SK-N-SH (cell line): ENCODE results near the gene LMF1. TPM values are rescaled to one million over a fixed set of nuclear protein-coding genes. Genes with fewer than 3 reads are reported as not detected.

Experiments used
- CTCF ChIA-PET: fragments of 300-600, 350-600 bp; formaldehyde crosslinking; extraction: SDS; loops from one replicate; lab custom pipeline; 2021; lab: Yijun Ruan, JAX
- POLR2A ChIA-PET: fragments of 350-600 bp; sonication (Branson Sonifier 250); formaldehyde crosslinking; extraction: SDS; loops from one replicate; lab custom pipeline; 2020; ENCODE audit warnings: antibody characterized with exemption, inconsistent platforms; lab: Yijun Ruan, JAX
- DNase-seq: peaks from one replicate; pipeline ENCODE4 v3.0.0; 2012
- H2AFZ ChIP-seq: fragments of 200-600 bp; sonication (generic); 2 replicates; pipeline ENCODE4 v1.8.1; 2016; ENCODE audit warnings: antibody characterized with exemption, mild to moderate bottlenecking, low read depth
- H3F3A ChIP-seq: fragments of 200-600 bp; sonication (generic); replicated peaks from 2 replicates; pipeline ENCODE3; 2016; ENCODE audit warnings: antibody characterized with exemption, mild to moderate bottlenecking; ENCODE audit not compliant: insufficient read depth
- H3K27ac ChIP-seq, 2 experiments: fragments of 200-500 bp in 1 of 2; fragments of 200-600 bp in 1 of 2; sonication (Bioruptor generic) in 1 of 2; sonication (generic), shearing (Covaris generic) in 1 of 2; 2 replicates each; pipeline versions ENCODE4 v1.5.1 to v1.6.1; 2014 to 2016; ENCODE audit warnings: low read depth in 2 of 2, inconsistent platforms in 1 of 2, low read length in 1 of 2, mild to moderate bottlenecking in 1 of 2, mixed read lengths in 1 of 2
- H3K27me3 ChIP-seq: fragments of 200-600 bp; sonication (generic), shearing (Covaris generic); 2 replicates; pipeline ENCODE4 v1.6.1; 2016; ENCODE audit warnings: mixed run types; ENCODE audit not compliant: insufficient read depth
- H3K36me3 ChIP-seq, 2 experiments: fragments of 200-500 bp in 1 of 2; fragments of 200-600 bp in 1 of 2; sonication (Bioruptor generic) in 1 of 2; sonication (generic) in 1 of 2; replicated peaks in 1 of 2; 2 replicates each; pipeline versions ENCODE3 to v1.5.1; 2014 to 2016; ENCODE audit warnings: low read length in 1 of 2, mild to moderate bottlenecking in 1 of 2; ENCODE audit not compliant: insufficient read depth in 2 of 2, control insufficient read depth in 1 of 2
- H3K4me1 ChIP-seq, 2 experiments: fragments of 200-500 bp in 1 of 2; fragments of 200-600 bp in 1 of 2; sonication (Bioruptor generic) in 1 of 2; sonication (generic), shearing (Covaris generic) in 1 of 2; 2 replicates each; pipeline versions ENCODE4 v1.5.1 to v1.6.1; 2014 to 2016; ENCODE audit warnings: low read depth in 1 of 2, low read length in 1 of 2, mixed run types in 1 of 2; ENCODE audit not compliant: insufficient read depth in 2 of 2, control insufficient read depth in 1 of 2
- H3K4me2 ChIP-seq: fragments of 200-600 bp; sonication (generic), shearing (Covaris generic); 2 replicates; pipeline ENCODE4 v1.6.1; 2017; ENCODE audit warnings: mixed run types
- H3K4me3 ChIP-seq, 2 experiments: fragments of 200-500 bp in 1 of 2; fragments of 200-600 bp in 1 of 2; sonication (Bioruptor generic) in 1 of 2; sonication (generic), shearing (Covaris generic) in 1 of 2; 2 replicates each; pipeline versions ENCODE4 v1.5.1 to v1.8.1; 2014 to 2016; ENCODE audit warnings: low read depth in 2 of 2, inconsistent platforms in 1 of 2, low read length in 1 of 2, mild to moderate bottlenecking in 1 of 2, mixed read lengths in 1 of 2, moderate library complexity in 1 of 2
- H3K79me2 ChIP-seq: fragments of 200-600 bp; sonication (generic); 2 replicates; pipeline ENCODE4 v1.8.1; 2017; ENCODE audit warnings: mild to moderate bottlenecking; ENCODE audit not compliant: insufficient read depth
- H3K9ac ChIP-seq: fragments of 200-600 bp; sonication (generic); 2 replicates; pipeline ENCODE4 v1.6.1; 2017; ENCODE audit warnings: mixed run types
- H3K9me2 ChIP-seq: fragments of 200-600 bp; sonication (generic); 2 replicates; pipeline ENCODE4 v1.6.1; 2017; ENCODE audit warnings: mixed run types
- H3K9me3 ChIP-seq: fragments of 200-600 bp; sonication (generic); 2 replicates; pipeline ENCODE4 v1.6.1; 2017; ENCODE audit warnings: mixed run types, mild to moderate bottlenecking, moderate library complexity
- H4K20me1 ChIP-seq: fragments of 200-600 bp; sonication (generic); 2 replicates; pipeline ENCODE4 v1.6.1; 2017; ENCODE audit warnings: mild to moderate bottlenecking, mixed run types; ENCODE audit not compliant: insufficient read depth
- CHD2 ChIP-seq: fragments of 150-350 bp; IDR thresholded peaks from 2 replicates; pipeline ENCODE4 v1.6.1; 2018; ENCODE audit warnings: low read length; ENCODE audit not compliant: partially characterized antibody
- ELF1 ChIP-seq: IDR thresholded peaks from 2 replicates; pipeline ENCODE4 v1.4.0; 2012
- EZH2phosphoT487 ChIP-seq: fragments of 200-600 bp; sonication (generic); IDR thresholded peaks from 2 replicates; pipeline ENCODE4 v1.6.1; 2017; ENCODE audit warnings: low read depth, mixed run types, mild to moderate bottlenecking, antibody characterized with exemption, moderate library complexity, borderline replicate concordance
- FOXJ3 ChIP-seq: sonication (generic); formaldehyde crosslinking; IDR thresholded peaks from 2 replicates; pipeline ENCODE4 v1.5.1; 2020; ENCODE audit warnings: mild to moderate bottlenecking, missing genetic modification reagents
- GABPA ChIP-seq: IDR thresholded peaks from 2 replicates; pipeline ENCODE4 v1.4.0; 2012; ENCODE audit warnings: low read depth, mild to moderate bottlenecking
- GATA2 ChIP-seq: sonication (generic); formaldehyde crosslinking; IDR thresholded peaks from 2 replicates; pipeline ENCODE4 v1.5.0; 2020; ENCODE audit warnings: mild to moderate bottlenecking, missing genetic modification reagents
- JUND ChIP-seq: IDR thresholded peaks from 2 replicates; pipeline ENCODE4 v1.4.0; 2012
- NFIC ChIP-seq: IDR thresholded peaks from 2 replicates; pipeline ENCODE4 v1.4.0; 2012; ENCODE audit warnings: borderline replicate concordance
- RAD21 ChIP-seq: IDR thresholded peaks from 2 replicates; pipeline ENCODE4 v1.6.1; 2012; ENCODE audit warnings: mild to moderate bottlenecking, low read length
- RXRA ChIP-seq: IDR thresholded peaks from 2 replicates; pipeline ENCODE4 v1.4.0; 2012; ENCODE audit warnings: low read depth, mild to moderate bottlenecking, borderline replicate concordance
- SIN3A ChIP-seq: IDR thresholded peaks from 2 replicates; pipeline ENCODE4 v1.6.1; 2012; ENCODE audit warnings: low read depth, mild to moderate bottlenecking, low read length, moderate library complexity, borderline replicate concordance
- WGBS: methylation state at CpG from one replicate; pipeline ENCODE4 v1.1.6; 2017; ENCODE audit warnings: low lambda C conversion rate; 5-methylcytosine and 5-hydroxymethylcytosine counted together
- polyA plus RNA-seq, 3 experiments: library from polyadenylated mRNA; depleted of rRNA; stranded (reverse); fragments of >200 nt; gene quantifications; 2 replicates each; pipeline ENCODE4 v1.2.3, GENCODE V29; 2012
- TF ChIP-seq, protein P1 (sequence below): fragments of 150-350 bp; IDR thresholded peaks from 2 replicates; pipeline ENCODE4 v1.6.1; 2016; ENCODE audit warnings: mild to moderate bottlenecking, low read depth, low read length
- TF ChIP-seq, protein P2 (sequence below): IDR thresholded peaks from 2 replicates; pipeline ENCODE4 v1.4.0; 2012; ENCODE audit warnings: low read depth, borderline replicate concordance
- TF ChIP-seq, protein P3 (sequence below): fragments of 200-600 bp; sonication (generic); IDR thresholded peaks from 2 replicates; pipeline ENCODE4 v1.6.1; 2017; ENCODE audit warnings: antibody characterized with exemption, mild to moderate bottlenecking, moderate library complexity

The LMF1 gene
- polyA plus RNA-seq, 1 of the 3 experiments (the other 2 are of a cell fraction) = 5.7 TPM

DNA sequence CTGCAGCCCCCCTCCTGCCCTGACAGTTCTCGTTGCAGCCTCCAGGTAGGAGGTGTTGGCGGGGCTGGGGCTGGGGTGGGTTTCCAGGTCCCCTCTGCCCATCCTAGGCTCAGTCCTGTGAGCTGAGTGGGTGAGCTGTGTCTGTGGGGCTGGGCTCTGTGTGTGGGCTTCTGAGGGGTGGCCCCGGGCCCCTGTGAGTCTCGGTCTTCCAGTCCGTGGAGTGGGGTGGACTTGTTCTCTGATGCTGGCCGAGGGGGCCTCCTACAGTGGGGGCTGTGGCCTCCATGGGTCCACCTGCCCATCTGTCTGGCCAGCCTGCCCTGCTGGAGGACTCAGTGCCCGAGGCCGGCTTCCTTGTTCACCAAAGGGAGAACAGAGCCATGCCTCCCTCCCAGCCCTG is 43.4 kb upstream of the LMF1 start:
- DNase-seq = no peak
- Histone ChIP-seq H3K79me2 (no peaks in the 10 kb centered on the region), H3K4me3 (no peak overlapping the region), H3K9ac (no peak overlapping the region), H3K9me3 (no peaks in the 10 kb centered on the region)
- TF ChIP-seq RXRA (no peak), SIN3A (no peak), GABPA (no peak)
- TF ChIP-seq, all 33 proteins: peak for 0
- ChIA-PET POLR2A (no interaction called here), CTCF (no interaction called here)
- Histone ChIP-seq H2AFZ (no peak overlapping the region), H3K4me2 (no peak overlapping the region), H3K36me3 (no peaks in the 10 kb centered on the region), H3K27ac (no peak overlapping the region), H4K20me1 (no peaks in the 10 kb centered on the region), H3K4me1 (peaks cover 1 to 5% of the 10 kb centered on the region in 2 experiments; a peak in 3 of 4 replicates), H3K27me3 (peaks cover 59% of the 10 kb centered on the region), H3K9me2 (no peaks in the 10 kb centered on the region), H3F3A (no peaks in the 10 kb centered on the region)
- 60% methylated on average over 1 of the region's 8 CpGs for WGBS

DNA sequence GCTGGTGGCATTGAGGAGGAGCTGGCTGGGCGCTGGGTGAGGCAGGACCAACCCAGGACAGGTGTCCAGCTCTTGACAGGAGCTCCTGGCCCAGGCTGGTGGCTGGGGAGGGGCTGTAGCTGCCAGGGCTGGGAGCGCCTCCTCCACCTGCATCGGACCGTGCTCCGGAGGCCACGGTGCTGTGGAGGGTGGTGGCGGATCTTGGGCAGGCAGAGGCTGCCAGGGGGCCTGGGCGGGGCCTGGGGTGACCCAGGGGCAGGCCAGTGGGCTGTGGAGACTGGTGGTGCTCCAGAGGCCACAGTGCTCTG is 42.8 kb upstream of the LMF1 start:
- Histone ChIP-seq H3K79me2 (no peaks in the 10 kb centered on the region), H2AFZ (no peak overlapping the region), H3K27ac (no peak overlapping the region), H3K9me2 (no peaks in the 10 kb centered on the region), H3F3A (no peaks in the 10 kb centered on the region), H3K9me3 (no peaks in the 10 kb centered on the region), H4K20me1 (no peaks in the 10 kb centered on the region), H3K9ac (no peak overlapping the region), H3K36me3 (no peaks in the 10 kb centered on the region), H3K4me1 (no peaks in the 10 kb centered on the region), H3K27me3 (peaks cover 60% of the 10 kb centered on the region), H3K4me3 (no peak overlapping the region), H3K4me2 (no peak overlapping the region)
- ChIA-PET CTCF (no interaction called here), POLR2A (no interaction called here)
- WGBS = 0% methylated on average over 1 of the region's 8 CpGs
- TF ChIP-seq CHD2 (no peak), ELF1 (no peak), JUND (no peak), RAD21 (no peak), GABPA (no peak), EZH2phosphoT487 (no peak), NFIC (no peak), GATA2 (CRISPR knock-in tag) (no peak), FOXJ3 (CRISPR knock-in tag) (no peak)
- TF ChIP-seq, protein P1, sequence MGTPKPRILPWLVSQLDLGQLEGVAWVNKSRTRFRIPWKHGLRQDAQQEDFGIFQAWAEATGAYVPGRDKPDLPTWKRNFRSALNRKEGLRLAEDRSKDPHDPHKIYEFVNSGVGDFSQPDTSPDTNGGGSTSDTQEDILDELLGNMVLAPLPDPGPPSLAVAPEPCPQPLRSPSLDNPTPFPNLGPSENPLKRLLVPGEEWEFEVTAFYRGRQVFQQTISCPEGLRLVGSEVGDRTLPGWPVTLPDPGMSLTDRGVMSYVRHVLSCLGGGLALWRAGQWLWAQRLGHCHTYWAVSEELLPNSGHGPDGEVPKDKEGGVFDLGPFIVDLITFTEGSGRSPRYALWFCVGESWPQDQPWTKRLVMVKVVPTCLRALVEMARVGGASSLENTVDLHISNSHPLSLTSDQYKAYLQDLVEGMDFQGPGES = no peak
- TF ChIP-seq, protein P2, sequence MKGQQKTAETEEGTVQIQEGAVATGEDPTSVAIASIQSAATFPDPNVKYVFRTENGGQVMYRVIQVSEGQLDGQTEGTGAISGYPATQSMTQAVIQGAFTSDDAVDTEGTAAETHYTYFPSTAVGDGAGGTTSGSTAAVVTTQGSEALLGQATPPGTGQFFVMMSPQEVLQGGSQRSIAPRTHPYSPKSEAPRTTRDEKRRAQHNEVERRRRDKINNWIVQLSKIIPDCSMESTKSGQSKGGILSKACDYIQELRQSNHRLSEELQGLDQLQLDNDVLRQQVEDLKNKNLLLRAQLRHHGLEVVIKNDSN = no peak
- TF ChIP-seq, protein P3, sequence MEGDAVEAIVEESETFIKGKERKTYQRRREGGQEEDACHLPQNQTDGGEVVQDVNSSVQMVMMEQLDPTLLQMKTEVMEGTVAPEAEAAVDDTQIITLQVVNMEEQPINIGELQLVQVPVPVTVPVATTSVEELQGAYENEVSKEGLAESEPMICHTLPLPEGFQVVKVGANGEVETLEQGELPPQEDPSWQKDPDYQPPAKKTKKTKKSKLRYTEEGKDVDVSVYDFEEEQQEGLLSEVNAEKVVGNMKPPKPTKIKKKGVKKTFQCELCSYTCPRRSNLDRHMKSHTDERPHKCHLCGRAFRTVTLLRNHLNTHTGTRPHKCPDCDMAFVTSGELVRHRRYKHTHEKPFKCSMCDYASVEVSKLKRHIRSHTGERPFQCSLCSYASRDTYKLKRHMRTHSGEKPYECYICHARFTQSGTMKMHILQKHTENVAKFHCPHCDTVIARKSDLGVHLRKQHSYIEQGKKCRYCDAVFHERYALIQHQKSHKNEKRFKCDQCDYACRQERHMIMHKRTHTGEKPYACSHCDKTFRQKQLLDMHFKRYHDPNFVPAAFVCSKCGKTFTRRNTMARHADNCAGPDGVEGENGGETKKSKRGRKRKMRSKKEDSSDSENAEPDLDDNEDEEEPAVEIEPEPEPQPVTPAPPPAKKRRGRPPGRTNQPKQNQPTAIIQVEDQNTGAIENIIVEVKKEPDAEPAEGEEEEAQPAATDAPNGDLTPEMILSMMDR = no peak
- no peak for DNase-seq
